GM21723 (cell line): Measurements from ENCODE around the gene ZCCHC24.

Source experiments
- ATAC-seq: cut with Tn5 transposase; IDR thresholded peaks from one replicate; pipeline ENCODE4 v1.9.1; 2021; ENCODE audit warnings: mild to moderate bottlenecking, moderate library complexity; ENCODE audit not compliant: unreplicated experiment

ZCCHC24 gene

DNA sequence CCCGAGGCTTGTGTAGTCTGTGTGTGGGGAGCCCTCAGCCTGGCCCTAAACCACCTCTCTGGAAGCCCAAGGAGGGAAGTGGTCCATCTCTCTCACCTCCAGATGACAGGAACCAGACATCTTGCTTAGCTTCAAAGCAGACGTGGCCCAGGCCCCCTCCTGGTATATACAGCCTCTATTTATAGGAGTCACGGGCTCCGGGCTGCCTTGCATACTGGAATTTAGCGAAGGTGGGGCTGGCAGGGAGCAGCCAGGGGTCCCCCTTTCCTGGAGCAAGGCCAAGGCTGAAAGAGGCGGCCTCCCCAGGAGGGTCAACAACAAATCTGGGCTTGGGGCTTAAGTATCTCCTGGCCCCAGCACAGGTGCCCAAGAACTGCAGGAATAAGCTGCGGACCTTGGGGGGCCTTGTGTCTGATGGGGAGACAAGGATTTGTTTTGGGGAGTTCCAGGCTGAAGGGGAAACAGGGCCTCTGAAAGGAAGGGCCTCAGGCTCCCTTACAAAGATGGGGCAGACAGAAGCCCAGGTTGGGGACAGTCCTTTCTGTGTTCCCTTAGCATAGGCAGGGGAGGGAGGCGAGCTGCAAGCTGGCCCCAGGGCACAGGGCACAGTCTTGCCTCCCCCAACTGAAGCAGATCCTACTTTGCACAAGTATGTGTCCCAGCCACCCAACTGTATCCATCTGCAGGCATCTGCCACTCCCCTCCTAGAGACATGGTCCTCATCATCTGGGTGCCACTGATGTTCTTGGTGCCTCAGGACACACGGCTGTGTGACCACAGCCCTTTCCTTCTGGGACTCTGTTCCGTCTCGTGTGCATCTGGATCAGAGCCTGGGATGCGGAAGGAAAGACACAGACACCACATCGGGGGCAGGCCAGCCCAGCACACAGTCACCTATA is 11.9 kb downstream of the ZCCHC24 start:
- no peak for ATAC-seq

DNA sequence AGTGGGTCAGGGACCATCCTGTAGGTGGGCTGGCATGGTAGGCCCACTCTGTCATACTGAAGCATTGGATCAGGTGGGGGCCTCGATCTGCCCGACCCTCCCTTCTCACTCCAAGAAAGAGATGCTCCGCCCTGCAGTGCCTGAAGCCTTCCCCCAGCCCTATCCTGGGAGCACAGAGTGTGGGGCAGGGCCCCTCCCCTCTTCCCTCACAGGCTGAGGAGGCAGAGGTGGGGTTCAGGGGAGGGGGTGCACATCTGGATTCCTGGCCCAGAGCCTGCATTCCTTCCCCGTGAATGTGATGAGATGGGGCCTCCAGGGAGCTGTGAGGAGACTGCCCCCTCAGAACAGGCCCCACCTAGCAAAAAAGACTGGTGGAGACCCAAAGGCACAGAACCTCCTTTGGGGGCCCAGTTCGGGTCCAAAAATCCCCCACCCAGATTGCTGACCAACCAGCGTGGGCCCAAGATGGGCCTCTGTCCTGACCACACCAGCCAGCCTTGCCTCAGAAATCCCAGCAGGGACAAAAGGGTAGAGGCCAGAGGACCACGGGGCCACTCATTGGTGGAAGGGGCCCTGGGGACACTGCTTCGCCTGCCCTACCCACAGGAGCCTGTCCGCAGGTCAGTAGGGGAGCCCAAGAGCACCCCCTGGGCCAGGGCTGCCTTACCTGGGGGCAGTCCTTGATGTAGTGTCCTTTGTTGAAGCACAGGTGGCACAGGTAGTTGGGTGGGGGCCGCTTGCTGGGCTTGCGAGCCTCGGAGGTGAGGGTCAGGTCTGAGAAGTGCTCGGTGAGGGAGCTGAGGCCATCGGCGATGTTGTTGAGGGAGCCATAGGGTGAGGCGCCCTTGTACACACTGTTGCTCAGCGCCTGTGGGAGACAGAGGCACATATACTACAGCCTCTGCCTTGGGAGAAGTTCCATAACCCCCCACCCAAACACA is 13.3 kb downstream of the ZCCHC24 start:
- no peak for ATAC-seq

DNA sequence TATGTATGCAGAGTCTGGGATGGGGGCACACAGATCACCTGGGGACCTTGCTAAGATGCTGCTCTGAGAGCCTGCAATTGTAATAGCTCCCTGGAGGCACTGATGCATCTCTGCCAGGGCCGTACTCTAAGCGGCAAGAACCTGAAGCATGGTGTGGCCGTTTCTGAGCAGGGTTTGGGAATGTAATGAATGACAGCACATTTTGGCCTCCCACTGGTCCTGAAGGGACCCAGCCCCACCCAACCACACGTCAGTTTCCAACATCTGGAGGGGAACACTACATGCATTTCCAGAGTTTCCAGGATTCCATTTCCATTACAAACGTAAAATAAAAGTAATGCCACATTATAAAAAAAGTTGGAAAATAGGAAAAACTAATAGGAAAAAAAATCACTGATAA is 14.0 kb downstream of the ZCCHC24 start:
- ATAC-seq = no peak

DNA sequence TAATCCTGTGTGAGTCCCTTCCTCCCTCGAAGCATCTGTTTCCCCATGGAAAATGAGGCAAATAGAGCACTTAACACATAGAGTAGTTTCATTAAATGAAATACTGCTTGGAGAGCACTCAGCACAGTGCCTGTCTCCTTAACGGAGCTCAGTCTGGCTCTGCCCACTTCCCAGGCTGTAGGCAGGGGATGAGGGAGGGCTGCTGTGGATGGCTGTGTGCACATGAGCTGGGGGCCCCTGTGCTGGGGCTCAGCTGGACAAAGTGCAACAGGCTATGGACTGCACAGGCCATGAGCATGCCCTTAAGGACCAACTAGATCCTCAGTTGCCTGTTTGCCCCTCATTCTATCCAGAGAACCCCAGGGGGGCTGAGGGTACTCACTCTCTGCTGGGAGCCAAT is 14.5 kb downstream of the ZCCHC24 start:
- ATAC-seq = no peak

DNA sequence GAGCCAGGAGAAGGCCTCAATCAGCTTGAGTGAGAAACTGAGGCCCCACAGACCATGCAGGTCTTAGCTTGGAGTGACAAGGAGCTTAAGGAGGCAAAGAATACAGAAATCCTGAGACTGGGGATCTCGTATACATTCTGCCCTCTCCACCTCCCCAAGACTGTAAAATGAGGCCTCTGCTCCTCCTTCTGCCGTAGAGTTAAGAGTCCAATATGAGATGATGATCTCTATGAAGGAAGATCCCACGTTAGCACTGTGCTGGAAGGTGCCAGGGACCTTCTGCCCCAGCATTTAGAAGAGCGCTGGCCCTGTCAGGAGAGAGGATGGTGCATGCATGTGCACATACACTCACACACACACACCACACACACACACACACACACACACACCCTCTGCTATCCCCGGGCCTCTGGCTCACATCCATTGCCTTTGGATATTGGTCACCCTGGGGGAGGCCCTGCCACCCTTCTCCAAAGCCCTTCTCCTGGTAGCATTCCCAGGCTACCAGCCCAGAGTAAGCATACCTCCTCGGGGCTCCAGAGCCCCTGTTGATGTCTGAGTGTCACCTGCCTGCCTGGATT is 15.0 kb downstream of the ZCCHC24 start:
- no peak for ATAC-seq

DNA sequence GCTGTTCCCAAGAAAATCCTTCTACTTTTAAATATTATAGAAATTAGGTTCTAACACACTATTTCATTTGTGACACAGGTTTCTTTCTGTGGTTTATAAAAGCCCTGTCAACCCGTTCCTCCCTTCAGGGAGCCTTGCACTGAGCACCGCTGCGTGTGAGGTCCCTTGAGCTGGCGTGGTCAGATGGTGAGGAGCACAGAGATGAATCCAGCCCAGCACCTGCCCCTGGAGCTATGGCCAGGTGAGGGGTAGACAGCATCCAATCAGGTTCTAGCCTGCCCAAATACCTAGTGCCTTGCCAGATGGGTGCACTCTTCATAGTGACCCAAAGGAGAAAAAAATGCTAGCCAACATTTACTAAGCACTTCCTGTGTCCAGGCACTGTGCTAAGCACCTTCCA is 15.7 kb downstream of the ZCCHC24 start:
- no peak for ATAC-seq

DNA sequence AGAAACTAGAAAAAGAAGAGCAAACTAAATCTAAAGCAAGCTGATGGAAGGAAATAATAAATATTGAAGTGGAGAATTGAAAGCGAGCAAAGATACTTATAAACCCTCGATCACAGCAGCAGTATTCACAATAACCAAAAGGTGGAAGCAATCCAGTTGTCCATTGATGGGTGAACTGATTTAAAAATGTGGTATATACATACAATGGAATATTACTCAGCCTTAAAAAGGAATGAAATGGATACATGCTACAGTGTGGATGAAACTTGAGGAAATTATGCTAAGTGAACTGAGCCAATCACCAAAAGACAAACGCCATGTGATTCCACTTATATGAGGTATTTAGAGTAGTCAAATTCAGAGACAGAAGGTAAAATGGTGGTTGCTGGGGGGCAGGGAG is 17.5 kb downstream of the ZCCHC24 start:
- ATAC-seq = no peak

DNA sequence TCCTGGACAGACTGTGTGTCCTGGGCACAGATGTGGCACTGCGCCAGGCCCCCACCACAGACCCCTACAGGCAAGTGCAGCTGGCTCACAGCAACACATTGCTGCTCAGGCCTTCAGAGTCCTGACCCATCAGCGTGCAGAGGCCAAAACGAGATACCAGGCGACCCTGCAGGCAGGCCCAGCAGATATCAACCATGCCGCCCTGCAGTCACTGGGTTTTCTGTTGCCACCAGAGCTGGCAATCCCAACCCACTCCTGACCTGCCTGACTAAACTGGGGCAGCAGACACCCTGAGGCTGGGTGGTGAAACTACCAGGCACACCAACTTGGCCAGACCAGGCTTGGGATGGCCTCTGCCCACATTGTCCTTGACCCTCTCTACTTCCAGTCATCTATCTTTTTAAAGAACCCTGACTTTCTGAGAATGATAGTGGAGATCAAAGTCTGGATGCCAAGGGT is 20.3 kb downstream of the ZCCHC24 start:
- ATAC-seq = no peak

DNA sequence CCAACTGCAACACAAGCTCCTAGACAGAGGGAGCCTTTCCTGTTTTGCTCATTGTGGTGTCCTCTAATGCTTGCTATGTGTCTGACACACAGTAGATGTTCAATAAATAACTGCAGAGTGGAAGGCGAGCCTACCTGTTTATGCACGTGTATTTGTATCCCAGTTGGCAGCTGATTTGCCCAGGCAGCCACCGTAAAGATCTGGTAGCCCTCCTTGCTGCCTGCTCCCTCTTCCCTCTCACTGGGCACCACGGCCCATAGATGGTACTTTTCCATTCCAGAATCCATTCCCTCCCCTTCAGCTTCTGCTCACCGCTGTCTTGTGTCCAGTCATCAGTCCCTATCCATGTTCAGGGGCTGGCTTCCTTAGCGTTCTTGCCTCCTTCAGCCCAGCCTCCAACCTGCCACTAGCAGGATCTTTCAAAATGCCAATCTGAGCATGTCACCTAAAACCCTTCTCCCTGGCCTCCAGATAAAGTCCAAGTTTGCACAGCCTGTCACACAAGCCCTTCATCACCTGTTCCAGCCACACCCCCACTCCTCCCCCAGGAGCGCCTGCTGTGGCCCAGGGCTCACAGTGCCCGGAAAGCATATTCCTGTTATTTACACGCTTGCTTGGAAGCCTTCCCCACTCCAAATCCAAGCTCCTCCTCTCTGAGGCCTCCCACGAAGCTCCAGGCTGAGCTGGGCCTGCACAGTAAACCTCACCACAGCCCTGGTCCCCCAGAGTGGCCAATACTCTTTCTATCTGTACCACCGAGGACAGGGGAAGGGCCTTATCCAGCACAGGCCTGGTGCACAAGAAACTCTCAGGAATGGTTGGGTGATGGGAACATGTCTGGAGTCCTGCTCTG is 21.0 kb downstream of the ZCCHC24 start:
- no peak for ATAC-seq

DNA sequence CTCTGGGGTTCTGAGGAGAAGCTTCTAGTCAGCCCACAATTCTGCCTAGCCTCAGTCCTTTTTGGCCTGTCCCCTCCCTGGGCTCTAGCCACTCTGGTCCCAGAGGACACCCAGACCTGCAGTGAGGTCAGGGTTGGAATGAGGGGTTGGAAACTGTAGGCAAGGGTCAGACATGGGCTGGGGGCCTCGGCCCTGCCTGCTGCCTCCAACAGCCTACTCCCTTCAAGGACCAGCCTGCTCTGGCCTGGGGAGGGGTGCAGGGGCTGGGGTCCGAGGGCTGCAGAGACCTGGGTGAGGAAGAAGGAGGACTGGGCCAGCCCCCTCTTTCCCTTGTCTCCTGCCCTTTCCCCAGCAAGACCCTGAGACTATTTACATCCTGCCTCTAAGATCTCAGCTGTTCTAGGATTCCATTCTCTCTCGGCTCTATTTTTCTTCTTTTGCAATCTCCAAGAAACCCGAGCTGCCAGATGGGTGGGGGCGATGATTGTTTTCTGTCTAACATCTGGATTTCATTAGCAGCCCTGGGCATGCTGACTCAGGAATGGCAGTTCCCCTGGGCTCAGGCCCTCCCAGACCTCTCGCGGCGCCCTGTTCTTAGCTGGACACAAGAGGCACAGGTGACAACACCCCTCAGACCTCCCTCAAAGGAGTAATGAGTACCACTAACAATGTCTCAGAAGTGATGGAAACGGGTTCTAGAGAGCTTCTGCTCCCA is 23.1 kb downstream of the ZCCHC24 start:
- ATAC-seq = no peak

DNA sequence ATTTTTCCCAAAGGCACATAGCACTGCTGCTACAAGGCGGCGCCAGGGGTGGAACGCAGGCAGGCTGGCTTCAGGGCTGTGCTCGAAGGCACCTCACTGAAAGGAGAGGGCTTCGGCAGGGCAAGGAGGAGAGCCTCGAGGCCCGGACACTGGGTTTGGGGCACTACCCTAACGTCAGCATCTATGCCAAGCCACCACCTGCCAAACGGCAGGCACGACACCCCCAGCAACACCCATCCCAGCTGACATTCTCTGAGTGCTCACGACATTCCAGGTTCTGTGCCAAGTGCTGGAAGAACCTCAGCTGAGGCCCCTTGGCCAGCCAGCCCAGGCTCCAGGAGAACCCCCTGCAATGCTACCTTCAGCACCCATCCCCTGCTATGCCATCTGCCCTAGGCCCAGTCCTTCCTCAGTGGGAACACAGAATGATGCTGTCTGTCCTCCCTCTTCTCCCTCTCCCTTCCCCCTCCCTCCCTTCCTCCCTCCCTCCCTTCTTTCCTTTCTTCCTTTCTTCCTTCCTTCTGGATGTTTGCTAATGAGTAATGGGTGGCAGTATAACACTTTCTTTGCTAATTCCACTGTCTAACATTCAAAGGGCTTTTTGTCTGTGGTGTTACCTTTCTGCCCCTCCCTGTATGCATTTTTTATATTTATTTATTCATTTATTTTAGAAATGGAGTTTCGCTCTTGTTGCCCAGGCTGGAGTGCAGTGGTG is 24.3 kb downstream of the ZCCHC24 start:
- no peak for ATAC-seq

DNA sequence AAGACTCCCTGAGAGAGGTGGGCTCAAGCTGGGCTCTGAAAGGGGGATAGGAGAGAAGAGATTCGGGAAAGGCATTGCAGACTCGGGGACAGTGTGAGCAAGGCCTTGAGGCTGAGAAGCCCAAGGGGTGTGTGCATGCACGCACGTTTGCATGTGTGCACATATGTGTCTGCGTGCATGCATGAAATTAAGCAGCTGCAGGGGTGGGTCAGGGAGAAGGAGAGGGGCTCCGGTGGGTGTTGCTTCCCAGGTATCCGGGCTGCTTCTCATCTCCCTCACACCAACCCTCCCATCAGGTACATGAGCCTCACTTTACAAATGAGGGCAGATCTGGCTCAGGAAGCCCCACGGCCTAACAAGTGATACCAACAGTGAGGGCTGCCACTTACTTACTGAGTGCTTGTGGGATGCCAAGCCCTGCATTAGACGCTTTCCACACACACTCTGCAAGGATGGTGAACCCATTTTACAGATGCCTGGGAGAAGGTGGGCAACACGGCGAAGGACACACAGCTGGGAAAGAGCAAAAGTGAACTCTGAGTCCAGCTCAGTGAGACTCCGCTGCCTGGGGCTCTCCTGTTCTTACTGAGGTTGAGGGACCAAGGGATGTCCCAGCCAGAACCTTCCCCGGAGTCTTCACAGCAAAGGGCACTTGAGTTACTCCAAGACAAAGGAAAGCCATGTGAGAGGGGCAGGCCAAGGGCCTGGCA is 26.4 kb downstream of the ZCCHC24 start:
- ATAC-seq = no peak

DNA sequence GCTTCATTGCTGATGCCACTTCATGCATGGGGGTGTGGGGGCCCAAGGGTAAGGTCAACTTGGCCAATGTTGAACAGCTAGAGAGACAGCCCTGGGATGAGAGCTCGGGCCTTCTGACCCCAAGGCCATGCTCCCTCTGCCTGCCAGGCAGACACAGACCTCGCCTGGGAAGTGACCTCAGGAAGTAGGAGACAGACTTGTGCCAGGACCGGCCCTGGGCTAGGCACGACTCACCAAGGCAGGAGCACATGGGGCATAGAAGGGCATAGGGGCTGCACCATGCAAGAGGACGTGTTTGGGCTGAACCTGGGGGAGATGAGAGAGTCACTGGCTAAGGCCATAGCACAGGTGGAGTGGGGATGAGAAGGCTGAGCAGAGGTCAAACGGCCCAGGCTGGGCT is 27.1 kb downstream of the ZCCHC24 start:
- ATAC-seq = no peak

DNA sequence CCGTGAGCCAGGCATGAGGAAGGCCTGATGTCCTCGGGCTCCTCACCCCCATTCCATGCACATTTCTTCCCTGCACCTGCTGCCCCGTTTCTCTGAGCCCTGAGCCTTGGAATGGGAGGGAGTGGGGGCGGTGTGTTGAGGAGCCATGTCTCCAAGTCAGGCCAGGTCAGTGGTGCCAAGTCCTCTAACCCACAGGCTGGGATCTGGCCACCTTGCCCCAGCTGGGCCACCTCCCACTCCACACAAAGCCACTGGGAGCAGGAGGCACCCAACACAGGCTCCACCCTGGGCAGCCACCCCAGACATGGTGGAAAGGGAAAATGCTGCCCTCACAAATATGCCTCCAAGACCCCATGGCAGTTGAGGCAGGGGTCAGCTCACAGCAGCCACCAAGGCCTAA is 27.7 kb downstream of the ZCCHC24 start:
- no peak for ATAC-seq

DNA sequence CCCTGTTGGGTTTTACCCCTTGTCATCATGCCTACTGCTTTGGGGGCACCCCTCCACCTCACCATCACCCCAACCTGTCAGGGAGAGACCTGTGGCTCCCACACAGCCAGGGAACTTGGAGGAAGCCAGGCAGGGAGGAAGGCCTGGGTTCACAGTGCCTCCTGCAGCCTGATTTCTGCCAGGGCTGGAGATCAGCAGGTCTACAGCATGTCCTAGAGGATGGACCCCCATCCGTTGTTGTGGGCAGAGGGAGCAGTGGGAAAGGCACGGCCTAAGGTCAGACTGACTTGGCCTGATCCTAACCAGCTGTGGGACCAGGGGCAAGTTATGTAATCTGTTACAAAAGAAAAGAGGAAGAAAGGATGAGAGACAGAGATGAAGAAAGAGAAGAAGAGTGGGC is 28.2 kb downstream of the ZCCHC24 start:
- no peak for ATAC-seq

DNA sequence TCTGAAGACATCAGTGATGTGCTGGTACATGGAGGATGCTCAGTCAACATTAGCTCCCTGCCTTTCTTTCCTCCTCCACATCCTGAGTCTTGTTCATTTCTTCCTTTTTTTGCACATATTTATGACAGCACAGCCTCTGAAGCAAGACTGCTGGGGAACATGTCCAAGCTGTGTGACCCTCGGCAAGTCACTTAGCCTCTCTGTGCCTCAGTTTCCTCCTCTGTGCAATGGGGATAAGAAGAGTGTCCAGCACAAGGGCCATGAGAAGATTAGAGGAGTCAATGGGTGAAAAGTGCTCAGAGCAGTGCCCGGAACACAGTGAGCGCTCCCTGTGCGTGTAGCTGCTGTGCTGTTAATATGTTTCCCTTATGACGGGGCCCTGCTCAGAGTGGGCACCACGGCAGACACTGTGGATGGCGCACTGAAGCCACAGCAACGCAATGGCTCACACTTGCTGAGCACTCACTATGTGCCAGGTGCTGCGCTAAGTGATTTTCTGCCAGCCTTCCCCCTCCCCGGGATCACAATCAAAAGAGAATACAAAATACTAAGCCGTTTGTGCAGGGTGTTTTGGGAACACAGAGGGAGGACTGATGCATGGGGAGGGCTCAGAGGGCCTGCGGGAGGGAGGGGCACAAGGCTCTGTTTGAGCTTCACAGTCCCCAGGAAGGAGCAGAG is 28.7 kb downstream of the ZCCHC24 start:
- no peak for ATAC-seq

DNA sequence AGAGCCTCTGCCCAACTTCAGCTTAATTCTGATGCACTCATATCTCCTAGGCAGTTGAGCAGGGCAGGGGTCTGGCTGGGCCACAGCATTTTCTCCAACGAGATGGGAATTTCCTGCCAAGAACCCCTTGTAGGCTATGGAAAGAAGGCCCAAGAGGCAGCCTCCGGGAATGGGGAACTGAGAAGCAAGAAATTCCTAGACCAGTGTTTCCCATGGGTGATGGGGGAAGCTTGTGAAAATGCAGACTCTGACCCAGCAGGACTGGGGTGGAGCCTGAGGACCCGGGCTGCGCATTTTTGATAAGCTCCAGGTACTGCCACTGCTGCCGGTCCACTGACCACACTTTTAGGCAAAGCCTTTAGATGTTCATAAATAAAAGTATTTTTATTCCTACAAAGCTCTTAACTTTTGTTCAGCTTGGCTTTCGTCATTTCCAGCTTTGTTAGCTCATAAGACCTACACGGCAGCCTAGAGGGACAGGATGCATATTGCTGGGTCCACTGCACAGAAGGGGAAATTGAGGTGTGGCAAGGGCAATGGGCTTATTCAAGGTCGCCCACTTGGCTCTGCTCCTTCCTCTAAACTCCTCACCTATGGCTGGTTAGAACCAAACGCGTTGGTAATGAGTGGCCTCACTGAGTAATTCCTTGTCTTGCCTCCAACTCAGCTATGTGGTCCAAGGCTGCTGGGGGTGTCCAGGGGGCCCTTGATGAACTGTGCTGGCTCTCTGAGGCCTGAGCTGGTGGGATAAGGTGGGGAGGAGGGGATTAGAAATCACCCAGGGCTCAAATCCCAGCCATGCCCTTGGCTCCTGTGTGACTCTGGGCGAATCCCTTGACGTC is 29.5 kb downstream of the ZCCHC24 start:
- no peak for ATAC-seq
